ENCODE results near the gene STX18.

The STX18 gene

DNA sequence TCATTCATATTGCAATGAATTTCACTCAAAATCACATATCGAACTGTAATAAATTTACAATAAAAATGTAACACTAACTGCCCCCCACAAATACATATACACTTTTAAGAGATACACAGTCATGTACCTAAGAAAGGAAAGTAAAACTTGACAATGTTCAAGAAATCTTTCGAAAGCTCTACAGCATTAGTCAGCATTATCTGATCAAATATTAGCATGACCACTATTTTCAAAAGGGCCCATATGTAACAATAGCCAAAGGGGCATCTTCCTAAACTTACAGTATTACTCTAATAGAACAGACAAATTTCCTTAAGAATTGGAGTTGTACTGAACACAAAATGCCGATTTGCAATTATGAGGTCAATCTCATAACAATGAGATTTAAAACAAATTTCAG, 51.8 kb downstream of the STX18 start:
- no peak for DNase-seq (ENCODE audit: insufficient read length, low spot score)
- TF ChIP-seq SPI1 (IDR thresholded peaks at IDR 0.05; ENCODE audit: low read depth, low read length) = no peak
- no peak for TF ChIP-seq POLR2AphosphoS5 (IDR thresholded peaks at IDR 0.05; ENCODE audit: low read depth, low read length)
- TF ChIP-seq POLR2A (IDR thresholded peaks at IDR 0.05; ENCODE audit: low read depth, low read length) = no peak
- no peak for TF ChIP-seq POU2F2 (IDR thresholded peaks at IDR 0.05; ENCODE audit: low read depth, low read length)
- TF ChIP-seq TAF1 (IDR thresholded peaks at IDR 0.05; ENCODE audit: low read depth, low read length) = no peak
- TF ChIP-seq PAX5 (IDR thresholded peaks at IDR 0.05; ENCODE audit: insufficient read depth, low read length, severe bottlenecking) = no peak
- no peak for FAIRE-seq

GRCh38 chr4:4488405-4489404, 53.1 kb downstream of the STX18 start:
- DNase-seq (ENCODE audit: insufficient read length, low spot score) (peak; percentile 30), FAIRE-seq (peak; percentile 99)
- TF ChIP-seq PAX5 (IDR thresholded peaks at IDR 0.05; ENCODE audit: insufficient read depth, low read length, severe bottlenecking) (no peak), POU2F2 (IDR thresholded peaks at IDR 0.05; ENCODE audit: low read depth, low read length) (no peak), POLR2A (IDR thresholded peaks at IDR 0.05; ENCODE audit: low read depth, low read length) (no peak), POLR2AphosphoS5 (IDR thresholded peaks at IDR 0.05; ENCODE audit: low read depth, low read length) (no peak), TAF1 (IDR thresholded peaks at IDR 0.05; ENCODE audit: low read depth, low read length) (no peak), SPI1 (IDR thresholded peaks at IDR 0.05; ENCODE audit: low read depth, low read length) (no peak)

GRCh38 chr4:4486969-4487368, 54.9 kb downstream of the STX18 start:
- FAIRE-seq = no peak
- TF ChIP-seq SPI1 (IDR thresholded peaks at IDR 0.05; ENCODE audit: low read depth, low read length) = no peak
- no peak for TF ChIP-seq POLR2AphosphoS5 (IDR thresholded peaks at IDR 0.05; ENCODE audit: low read depth, low read length)
- no peak for TF ChIP-seq TAF1 (IDR thresholded peaks at IDR 0.05; ENCODE audit: low read depth, low read length)
- TF ChIP-seq POU2F2 (IDR thresholded peaks at IDR 0.05; ENCODE audit: low read depth, low read length) = no peak
- no peak for TF ChIP-seq PAX5 (IDR thresholded peaks at IDR 0.05; ENCODE audit: insufficient read depth, low read length, severe bottlenecking)
- TF ChIP-seq POLR2A (IDR thresholded peaks at IDR 0.05; ENCODE audit: low read depth, low read length) = no peak
- no peak for DNase-seq (ENCODE audit: insufficient read length, low spot score)

DNA sequence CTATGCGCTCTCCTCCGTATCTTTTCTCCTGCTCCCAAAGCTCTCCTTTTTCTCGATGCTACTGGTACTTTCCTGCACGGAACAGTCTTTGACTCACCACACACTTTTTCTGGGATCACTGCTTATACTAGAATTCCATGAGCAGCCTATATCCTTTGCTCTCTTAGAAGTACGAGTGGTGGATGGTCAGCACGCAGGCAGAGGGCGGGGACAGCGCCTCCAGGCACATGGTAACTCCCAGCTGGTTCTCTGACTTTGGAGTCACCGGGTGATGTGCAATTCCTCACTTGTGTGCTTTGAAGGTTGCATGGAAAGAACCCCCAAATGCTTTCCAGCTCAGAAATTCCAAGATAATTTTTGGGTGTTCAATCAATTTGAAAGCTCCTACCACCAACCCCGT, 56.0 kb downstream of the STX18 start:
- TF ChIP-seq TAF1 (IDR thresholded peaks at IDR 0.05; ENCODE audit: low read depth, low read length) (no peak), POLR2A (IDR thresholded peaks at IDR 0.05; ENCODE audit: low read depth, low read length) (no peak), SPI1 (IDR thresholded peaks at IDR 0.05; ENCODE audit: low read depth, low read length) (no peak), POU2F2 (IDR thresholded peaks at IDR 0.05; ENCODE audit: low read depth, low read length) (no peak), POLR2AphosphoS5 (IDR thresholded peaks at IDR 0.05; ENCODE audit: low read depth, low read length) (no peak), PAX5 (IDR thresholded peaks at IDR 0.05; ENCODE audit: insufficient read depth, low read length, severe bottlenecking) (no peak)
- FAIRE-seq = no peak
- DNase-seq (ENCODE audit: insufficient read length, low spot score) = no peak

GRCh38 chr4:4481399-4481994, 60.4 kb downstream of the STX18 start:
- no peak for FAIRE-seq
- DNase-seq (ENCODE audit: insufficient read length, low spot score) = no peak

DNA sequence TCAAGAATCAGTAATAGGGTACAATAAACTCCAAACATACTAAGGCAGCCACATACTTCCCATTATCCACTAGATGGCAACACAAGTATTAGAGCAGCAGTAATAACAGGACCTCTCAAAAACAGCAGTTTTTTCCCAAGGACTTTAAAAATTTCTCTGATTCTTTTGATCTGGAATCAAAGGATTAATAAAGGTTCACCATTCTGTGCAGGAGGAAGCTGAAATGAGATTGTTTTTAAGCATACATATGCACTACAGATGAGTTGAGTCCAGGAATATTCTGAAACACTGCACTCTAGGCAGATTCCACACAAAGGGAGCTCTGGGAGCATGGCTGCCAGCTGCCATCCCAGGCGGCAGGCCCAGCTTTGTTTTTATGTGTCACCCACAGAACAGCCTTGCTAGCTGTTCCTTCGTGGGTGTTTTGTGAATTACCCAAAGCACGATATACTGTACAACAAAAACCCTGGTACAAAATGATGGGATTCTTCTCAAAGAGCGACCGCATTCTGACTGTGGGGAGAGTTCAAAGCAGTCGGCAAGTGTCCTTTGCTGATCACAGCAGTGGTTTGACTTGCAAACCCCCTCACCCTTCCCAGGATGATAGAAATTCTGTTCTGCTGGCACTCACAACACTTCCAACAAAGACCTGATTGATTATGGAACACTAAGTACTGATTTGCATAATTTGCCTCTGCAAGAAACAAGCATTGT, 61.0 kb downstream of the STX18 start:
- no peak for DNase-seq (ENCODE audit: insufficient read length, low spot score)
- no peak for FAIRE-seq
- TF ChIP-seq TAF1 (IDR thresholded peaks at IDR 0.05; ENCODE audit: low read depth, low read length) (no peak), POU2F2 (IDR thresholded peaks at IDR 0.05; ENCODE audit: low read depth, low read length) (no peak), SPI1 (IDR thresholded peaks at IDR 0.05; ENCODE audit: low read depth, low read length) (no peak), PAX5 (IDR thresholded peaks at IDR 0.05; ENCODE audit: insufficient read depth, low read length, severe bottlenecking) (no peak), POLR2AphosphoS5 (IDR thresholded peaks at IDR 0.05; ENCODE audit: low read depth, low read length) (no peak), POLR2A (IDR thresholded peaks at IDR 0.05; ENCODE audit: low read depth, low read length) (no peak)

More at GRCh38 chr4:4481399-4481994, 60.4 kb downstream of the STX18 start:
- TF ChIP-seq POLR2A (IDR thresholded peaks at IDR 0.05; ENCODE audit: low read depth, low read length) (no peak), TAF1 (IDR thresholded peaks at IDR 0.05; ENCODE audit: low read depth, low read length) (no peak), PAX5 (IDR thresholded peaks at IDR 0.05; ENCODE audit: insufficient read depth, low read length, severe bottlenecking) (no peak), SPI1 (IDR thresholded peaks at IDR 0.05; ENCODE audit: low read depth, low read length) (no peak), POU2F2 (IDR thresholded peaks at IDR 0.05; ENCODE audit: low read depth, low read length) (no peak)

DNA sequence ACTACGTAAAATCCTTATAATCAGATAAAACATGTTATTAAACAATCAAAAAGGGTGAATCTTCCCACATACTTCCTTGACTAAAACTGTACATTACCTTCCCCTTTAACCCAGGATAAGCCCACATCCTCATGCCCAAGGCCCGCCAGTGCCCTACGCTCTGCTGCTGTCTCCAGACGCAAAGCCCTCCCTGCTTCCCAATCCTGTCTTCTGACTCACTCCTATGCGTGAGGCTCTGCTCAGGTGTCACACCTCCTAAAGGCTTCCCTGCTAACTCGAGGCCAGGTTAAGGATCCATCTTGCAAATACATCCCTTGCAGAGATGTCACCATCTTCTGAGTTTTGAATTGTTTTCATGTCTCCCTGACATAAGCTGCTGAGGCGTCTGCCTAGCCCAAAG, 61.6 kb downstream of the STX18 start:
- FAIRE-seq = no peak
- no peak for DNase-seq (ENCODE audit: insufficient read length, low spot score)
- TF ChIP-seq TAF1 (IDR thresholded peaks at IDR 0.05; ENCODE audit: low read depth, low read length) (no peak), POLR2A (IDR thresholded peaks at IDR 0.05; ENCODE audit: low read depth, low read length) (no peak), POLR2AphosphoS5 (IDR thresholded peaks at IDR 0.05; ENCODE audit: low read depth, low read length) (no peak), POU2F2 (IDR thresholded peaks at IDR 0.05; ENCODE audit: low read depth, low read length) (no peak), PAX5 (IDR thresholded peaks at IDR 0.05; ENCODE audit: insufficient read depth, low read length, severe bottlenecking) (no peak), SPI1 (IDR thresholded peaks at IDR 0.05; ENCODE audit: low read depth, low read length) (no peak)

DNA sequence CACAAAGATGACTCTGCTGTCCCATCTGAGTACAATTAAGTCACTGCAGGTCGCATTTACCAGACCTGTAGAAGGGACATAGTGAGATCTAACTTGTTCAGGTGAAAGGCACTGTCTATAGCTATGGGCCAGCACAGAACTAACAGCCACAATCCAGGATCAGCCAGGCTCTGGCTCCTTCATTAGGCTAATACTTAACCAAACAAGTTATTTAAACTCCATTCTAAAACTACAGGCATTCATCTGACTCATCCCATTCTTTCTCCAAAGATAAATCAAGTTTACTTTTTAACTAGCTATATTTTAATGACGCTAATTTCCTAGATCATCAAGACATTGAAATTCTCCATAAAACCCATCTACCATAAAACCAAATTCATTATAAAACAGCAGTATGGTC, 62.5 kb downstream of the STX18 start:
- no peak for DNase-seq (ENCODE audit: insufficient read length, low spot score)
- no peak for TF ChIP-seq SPI1 (IDR thresholded peaks at IDR 0.05; ENCODE audit: low read depth, low read length)
- TF ChIP-seq POLR2AphosphoS5 (IDR thresholded peaks at IDR 0.05; ENCODE audit: low read depth, low read length) = no peak
- TF ChIP-seq POU2F2 (IDR thresholded peaks at IDR 0.05; ENCODE audit: low read depth, low read length) = no peak
- TF ChIP-seq POLR2A (IDR thresholded peaks at IDR 0.05; ENCODE audit: low read depth, low read length) = no peak
- FAIRE-seq = no peak

DNA sequence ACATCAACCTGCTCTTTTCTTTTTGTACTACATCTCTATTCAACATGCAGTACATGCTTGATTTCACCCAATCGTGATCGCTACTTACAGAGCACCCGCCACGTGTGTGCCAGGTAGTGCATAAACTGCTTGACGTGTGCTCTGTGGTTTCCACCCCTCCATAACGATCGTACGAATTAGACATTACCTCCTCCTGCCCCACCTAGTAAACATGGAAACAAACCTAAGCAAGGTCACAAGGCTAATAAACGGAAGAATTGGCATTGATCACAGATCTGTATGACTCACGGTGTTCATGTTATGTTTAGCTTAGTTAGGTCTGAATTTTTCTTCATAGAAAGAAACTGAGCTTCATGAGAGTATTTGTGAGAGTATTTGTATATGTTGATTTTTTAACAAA, 64.1 kb downstream of the STX18 start:
- DNase-seq (ENCODE audit: insufficient read length, low spot score) = no peak
- no peak for TF ChIP-seq POLR2A (IDR thresholded peaks at IDR 0.05; ENCODE audit: low read depth, low read length)
- FAIRE-seq = no peak
